HEK293T (cell line): ENCODE measurements around the gene EMP1.

ENCODE experiments used
- CTCF ChIA-PET: fragments of 350-600 bp; formaldehyde crosslinking; extraction: SDS; loops from one replicate; lab custom pipeline; 2021; ENCODE audit warnings: antibody characterized with exemption, inconsistent platforms; lab: Yijun Ruan, JAX
- POLR2A ChIA-PET: fragments of 350-600 bp; formaldehyde crosslinking; extraction: SDS; loops from one replicate; lab custom pipeline; 2020; ENCODE audit warnings: antibody characterized with exemption, inconsistent platforms; lab: Yijun Ruan, JAX
- DNase-seq: peaks from one replicate; pipeline ENCODE4 v3.0.0; 2012; ENCODE audit warnings: mixed read lengths; ENCODE audit errors: extremely low spot score
- ARNT ChIP-seq: fragments of 450-650 bp; IDR thresholded peaks from 2 replicates; pipeline ENCODE4 v1.6.1; 2017; ENCODE audit warnings: mild to moderate bottlenecking
- BHLHE40 ChIP-seq: fragments of 450-650 bp; IDR thresholded peaks from 2 replicates; pipeline ENCODE4 v1.6.1; 2016; ENCODE audit warnings: mild to moderate bottlenecking, moderate library complexity, borderline replicate concordance
- CTBP1 ChIP-seq: fragments of 450-650 bp; IDR thresholded peaks from 2 replicates; pipeline ENCODE4 v1.6.1; 2016; ENCODE audit warnings: borderline replicate concordance
- ELF4 ChIP-seq: fragments of 450-650 bp; IDR thresholded peaks from 2 replicates; pipeline ENCODE4 v1.6.1; 2017; ENCODE audit warnings: antibody characterized with exemption
- FOXA1 ChIP-seq: fragments of 450-650 bp; IDR thresholded peaks from 2 replicates; pipeline ENCODE4 v1.6.1; 2016; ENCODE audit warnings: mild to moderate bottlenecking
- FOXK2 ChIP-seq: fragments of 450-650 bp; IDR thresholded peaks from 2 replicates; pipeline ENCODE4 v1.6.1; 2016; ENCODE audit warnings: mild to moderate bottlenecking
- FOXM1 ChIP-seq: fragments of 450-650 bp; IDR thresholded peaks from 2 replicates; pipeline ENCODE4 v1.6.1; 2017; ENCODE audit warnings: mild to moderate bottlenecking, borderline replicate concordance
- HDGF ChIP-seq: fragments of 450-650 bp; IDR thresholded peaks from 2 replicates; pipeline ENCODE4 v1.6.1; 2017; ENCODE audit warnings: antibody characterized with exemption, borderline replicate concordance
- L3MBTL2 ChIP-seq: fragments of 450-650 bp; conservative IDR thresholded peaks from 2 replicates; pipeline ENCODE4 v1.6.1; 2016; ENCODE audit warnings: mild to moderate bottlenecking
- LEF1 ChIP-seq: fragments of 450-650 bp; IDR thresholded peaks from 2 replicates; pipeline ENCODE4 v1.6.1; 2017; ENCODE audit warnings: mild to moderate bottlenecking, borderline replicate concordance
- NFRKB ChIP-seq: fragments of 450-650 bp; IDR thresholded peaks from 2 replicates; pipeline ENCODE4 v1.6.1; 2016; ENCODE audit warnings: mild to moderate bottlenecking, moderate library complexity
- SP1 ChIP-seq: fragments of 450-650 bp; IDR thresholded peaks from 2 replicates; pipeline ENCODE4 v1.6.1; 2017
- SUZ12 ChIP-seq: fragments of 450-650 bp; IDR thresholded peaks from 2 replicates; pipeline ENCODE4 v1.6.1; 2016; ENCODE audit warnings: mild to moderate bottlenecking
- TARDBP ChIP-seq: fragments of 450-650 bp; IDR thresholded peaks from 2 replicates; pipeline ENCODE4 v1.6.1; 2016
- ZNF384 ChIP-seq: fragments of 450-650 bp; IDR thresholded peaks from 2 replicates; pipeline ENCODE4 v1.6.1; 2016
- TF ChIP-seq, protein P1 (sequence below): fragments of 450-650 bp; IDR thresholded peaks from 2 replicates; pipeline ENCODE4 v1.6.1; 2016

EMP1 gene

DNA sequence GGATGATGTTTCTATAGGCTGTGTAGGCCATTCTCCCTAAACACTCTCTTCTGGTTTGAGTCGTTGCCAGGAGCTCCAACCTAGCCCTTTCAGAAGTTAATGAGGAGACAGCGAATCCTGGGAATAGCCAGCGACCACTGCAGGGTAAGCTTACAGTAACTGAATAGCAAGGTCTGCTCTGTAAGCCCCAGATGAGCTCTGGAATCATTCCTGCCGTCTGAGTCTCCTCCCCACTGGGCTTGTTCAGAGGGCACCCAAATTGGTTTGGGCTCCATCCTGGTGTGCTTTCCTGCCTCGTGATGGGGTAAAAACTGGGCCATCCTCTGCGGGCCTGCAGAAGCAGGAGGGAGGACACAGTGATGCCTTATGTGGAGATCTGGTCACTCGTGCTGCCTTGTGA lies 43.3 kb upstream of the EMP1 start:
- TF ChIP-seq ARNT (no peak), SP1 (no peak), ZNF384 (no peak)
- POLR2A ChIA-PET, result no interaction called here
- DNase-seq, result no peak
- CTCF ChIA-PET, result no interaction called here

- CTCF ChIA-PET, result no interaction called here
- POLR2A ChIA-PET, result no interaction called here
- no peak for TF ChIP-seq FOXM1
- TF ChIP-seq LEF1, result no peak
- TF ChIP-seq HDGF, result no peak
- TF ChIP-seq SUZ12, result no peak
- TF ChIP-seq CTBP1, result no peak
- TF ChIP-seq, protein P1, sequence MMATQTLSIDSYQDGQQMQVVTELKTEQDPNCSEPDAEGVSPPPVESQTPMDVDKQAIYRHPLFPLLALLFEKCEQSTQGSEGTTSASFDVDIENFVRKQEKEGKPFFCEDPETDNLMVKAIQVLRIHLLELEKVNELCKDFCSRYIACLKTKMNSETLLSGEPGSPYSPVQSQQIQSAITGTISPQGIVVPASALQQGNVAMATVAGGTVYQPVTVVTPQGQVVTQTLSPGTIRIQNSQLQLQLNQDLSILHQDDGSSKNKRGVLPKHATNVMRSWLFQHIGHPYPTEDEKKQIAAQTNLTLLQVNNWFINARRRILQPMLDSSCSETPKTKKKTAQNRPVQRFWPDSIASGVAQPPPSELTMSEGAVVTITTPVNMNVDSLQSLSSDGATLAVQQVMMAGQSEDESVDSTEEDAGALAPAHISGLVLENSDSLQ, result no peak
- TF ChIP-seq SP1, result no peak
- no peak for TF ChIP-seq ZNF384
- no peak for TF ChIP-seq FOXA1
- no peak for TF ChIP-seq FOXK2
- TF ChIP-seq BHLHE40, result no peak
- no peak for TF ChIP-seq ELF4
- TF ChIP-seq NFRKB, result no peak
- no peak for TF ChIP-seq TARDBP
- no peak for TF ChIP-seq L3MBTL2
- DNase-seq, result no peak
Measured at GRCh38 chr12:13154027-13154538, 42.4 kb upstream of the EMP1 start.

- TF ChIP-seq SUZ12 (no peak), ARNT (no peak), NFRKB (no peak), FOXA1 (no peak), ZNF384 (no peak), CTBP1 (no peak), BHLHE40 (no peak), ELF4 (no peak)
- CTCF ChIA-PET, result interaction anchor here (0.6 kb wide), 1 partner anchor 356 kb away, joined by 5 read pairs; no protein-coding TSS in a partner anchor
Measured at GRCh38 chr12:13154831-13155230, 41.7 kb upstream of the EMP1 start.

GRCh38 chr12:13156277-13156676 lies 40.2 kb upstream of the EMP1 start:
- TF ChIP-seq ARNT, result no peak
- no peak for DNase-seq
- ChIA-PET CTCF (no interaction called here), POLR2A (no interaction called here)

More at GRCh38 chr12:13154831-13155230, 41.7 kb upstream of the EMP1 start:
- POLR2A ChIA-PET, result no interaction called here
- DNase-seq, result no peak

DNA sequence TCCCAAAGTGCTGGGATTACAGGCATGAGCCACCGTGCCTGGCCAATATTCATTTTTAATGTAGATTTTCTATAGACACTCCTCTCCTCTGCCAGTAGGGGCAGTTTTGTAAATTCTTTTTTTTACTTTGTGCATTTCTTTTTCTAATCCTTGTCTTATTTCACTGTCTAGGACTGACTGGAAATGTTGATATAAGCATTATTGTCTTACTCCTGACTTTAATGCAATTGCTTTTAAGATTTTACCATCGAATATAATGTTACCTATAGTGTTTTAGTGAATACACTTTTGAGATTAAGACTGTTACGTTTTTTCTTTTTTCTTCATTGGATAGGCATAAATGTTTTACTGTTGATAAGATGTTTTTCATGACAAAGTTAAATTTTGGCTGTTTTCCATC lies 35.4 kb upstream of the EMP1 start:
- no peak for DNase-seq
- ChIA-PET CTCF (interaction anchor here (0.7 to 1.2 kb wide), 2 partner anchors 12 to 60 kb away, joined by 3 read pairs; no protein-coding TSS in a partner anchor), POLR2A (no interaction called here)
- TF ChIP-seq CTBP1 (no peak), ELF4 (no peak)
- TF ChIP-seq, protein P1, result no peak

DNA sequence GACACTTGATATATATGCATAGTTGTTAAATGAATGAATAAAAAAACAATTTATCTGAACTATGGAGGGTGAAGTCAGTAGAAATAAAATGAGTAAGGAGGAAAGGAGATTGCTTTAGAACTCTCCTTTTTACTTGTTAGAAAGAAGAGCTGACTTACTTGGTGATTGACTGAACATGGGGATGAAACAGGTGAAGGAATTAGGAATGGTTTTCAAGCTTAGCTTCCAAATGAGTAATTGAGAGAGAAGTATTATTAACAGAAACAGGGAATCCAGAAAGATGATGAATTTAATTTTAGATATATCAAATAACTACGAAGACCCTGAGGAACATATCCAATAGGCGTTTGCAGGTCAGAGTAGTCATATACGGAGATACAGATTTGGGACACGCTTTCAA lies 33.6 kb upstream of the EMP1 start:
- TF ChIP-seq BHLHE40, result no peak
- no peak for TF ChIP-seq ELF4
- TF ChIP-seq TARDBP, result no peak
- no peak for TF ChIP-seq FOXK2
- no peak for TF ChIP-seq ARNT
- no peak for TF ChIP-seq SUZ12
- no peak for TF ChIP-seq LEF1
- no peak for TF ChIP-seq ZNF384
- no peak for TF ChIP-seq NFRKB
- no peak for TF ChIP-seq SP1
- no peak for TF ChIP-seq CTBP1
- TF ChIP-seq, protein P1, result no peak
- DNase-seq, result no peak
- CTCF ChIA-PET, result no interaction called here
- POLR2A ChIA-PET, result no interaction called here

DNA sequence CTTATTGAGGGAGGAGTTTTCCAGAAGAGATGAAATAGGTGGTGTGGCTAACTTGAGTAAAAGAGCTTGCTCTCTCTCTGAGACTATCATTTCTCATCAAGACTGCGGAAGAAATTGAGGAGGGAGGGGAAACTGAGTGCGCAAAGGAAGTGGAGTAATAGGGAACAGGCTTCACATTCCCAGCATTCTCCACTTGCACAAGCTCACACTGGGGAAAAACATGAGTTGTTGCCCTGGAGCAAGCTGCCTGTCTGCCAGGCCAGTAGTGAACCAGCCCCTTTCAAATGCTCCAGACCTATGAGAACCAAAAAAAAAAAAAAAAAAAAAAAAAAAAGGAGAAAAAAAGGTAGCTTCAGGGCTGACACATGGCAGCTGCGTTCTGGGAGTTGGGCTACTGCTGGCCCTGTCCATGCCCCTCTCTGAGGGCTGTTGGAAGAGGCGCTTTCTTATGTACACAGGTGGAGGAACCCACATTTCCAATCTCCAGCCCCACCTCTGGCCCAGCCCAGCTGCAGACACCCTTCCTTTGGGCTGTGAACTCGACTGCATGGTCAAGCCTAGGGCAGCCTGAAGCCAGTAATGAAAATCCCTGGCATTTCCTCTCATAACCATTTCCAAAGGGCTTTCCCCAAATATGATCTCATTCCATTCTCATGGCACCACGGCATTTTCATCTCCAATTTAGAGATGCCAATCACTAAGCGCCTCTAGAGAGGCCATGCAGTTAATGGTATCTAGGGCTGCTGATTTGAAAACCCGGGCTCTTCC lies 32.5 kb upstream of the EMP1 start:
- ChIA-PET CTCF (no interaction called here), POLR2A (interaction anchor here (0.6 kb wide), 1 partner anchor 91 kb away, joined by 3 read pairs; no protein-coding TSS in a partner anchor)
- TF ChIP-seq ELF4, result no peak
- no peak for TF ChIP-seq ZNF384
- no peak for TF ChIP-seq HDGF
- no peak for TF ChIP-seq SUZ12
- TF ChIP-seq, protein P1, result no peak
- no peak for TF ChIP-seq BHLHE40
- no peak for TF ChIP-seq L3MBTL2
- no peak for TF ChIP-seq SP1
- TF ChIP-seq TARDBP, result no peak
- TF ChIP-seq ARNT, result no peak
- no peak for TF ChIP-seq CTBP1
- TF ChIP-seq FOXK2, result no peak
- TF ChIP-seq FOXM1, result no peak
- no peak for TF ChIP-seq LEF1
- no peak for TF ChIP-seq NFRKB
- no peak for TF ChIP-seq FOXA1
- DNase-seq, result no peak
